GM20431 (cell line): ENCODE measurements around the gene CAB39.

Experiments
- in situ Hi-C: fragments of 300-500 bp; cut with MseI, MboI; formaldehyde crosslinking; loops from one replicate; pipeline ENCODE4 v1.15.0; 2020; ENCODE audit warnings: low sequenced_read_pairs; ENCODE audit not compliant: unreplicated experiment

The CAB39 gene

GRCh38 chr2:230777721-230778120 is 65.1 kb downstream of the CAB39 start:
- in situ Hi-C loops: no loop called here

GRCh38 chr2:230778350-230779063 is 65.9 kb downstream of the CAB39 start:
- in situ Hi-C loops: no loop called here

GRCh38 chr2:230779126-230779525 is 66.5 kb downstream of the CAB39 start:
- in situ Hi-C loops: no loop called here

GRCh38 chr2:230779607-230780006 is 67.0 kb downstream of the CAB39 start:
- in situ Hi-C loops: no loop called here

GRCh38 chr2:230781130-230781797 is 68.6 kb downstream of the CAB39 start:
- in situ Hi-C loops: no loop called here

DNA sequence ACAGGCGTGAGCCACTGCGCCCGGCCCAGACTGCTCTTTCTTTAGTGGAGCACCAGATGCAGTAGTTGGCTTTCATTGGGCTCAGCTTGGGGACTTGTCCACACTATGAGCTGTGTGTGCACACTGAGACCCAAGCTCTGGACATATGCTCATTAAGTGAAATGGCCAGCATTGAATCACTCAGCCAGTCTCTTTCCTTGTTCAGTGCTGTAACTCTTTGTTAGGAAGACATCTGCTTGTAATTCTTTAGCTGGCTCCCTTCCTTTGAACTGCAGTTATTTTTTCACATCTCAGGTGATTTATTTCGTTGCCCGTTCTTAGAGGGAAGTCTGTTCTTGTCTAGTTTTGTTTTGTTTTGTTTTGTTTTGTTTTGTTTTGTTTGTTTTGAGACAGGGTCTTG is 70.5 kb downstream of the CAB39 start:
- in situ Hi-C loops: no loop called here

DNA sequence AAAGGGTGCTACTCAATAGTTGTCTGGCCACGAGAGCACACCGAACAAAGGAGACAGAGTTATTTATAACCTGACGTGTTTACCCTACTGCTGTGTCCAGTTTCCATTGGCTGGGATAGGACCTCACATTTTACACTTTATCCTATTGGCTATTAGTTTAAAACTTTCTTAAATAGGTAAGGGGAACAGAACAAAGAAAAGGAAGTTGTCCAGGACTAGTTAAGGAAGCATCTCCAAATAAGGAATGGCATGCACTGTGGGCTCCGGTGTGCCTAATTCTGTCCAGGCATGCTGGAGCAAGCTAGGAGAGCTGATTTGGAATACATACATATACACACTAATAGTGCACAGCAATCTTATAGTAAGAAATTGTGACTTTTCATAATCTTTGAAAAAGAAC is 72.2 kb downstream of the CAB39 start:
- in situ Hi-C loops: no loop called here

GRCh38 chr2:230785346-230785745 is 72.7 kb downstream of the CAB39 start:
- in situ Hi-C loops: no loop called here

- in situ Hi-C loops: no loop called here
These were observed 74.5 kb downstream of the CAB39 start for GRCh38 chr2:230787101-230787500.

DNA sequence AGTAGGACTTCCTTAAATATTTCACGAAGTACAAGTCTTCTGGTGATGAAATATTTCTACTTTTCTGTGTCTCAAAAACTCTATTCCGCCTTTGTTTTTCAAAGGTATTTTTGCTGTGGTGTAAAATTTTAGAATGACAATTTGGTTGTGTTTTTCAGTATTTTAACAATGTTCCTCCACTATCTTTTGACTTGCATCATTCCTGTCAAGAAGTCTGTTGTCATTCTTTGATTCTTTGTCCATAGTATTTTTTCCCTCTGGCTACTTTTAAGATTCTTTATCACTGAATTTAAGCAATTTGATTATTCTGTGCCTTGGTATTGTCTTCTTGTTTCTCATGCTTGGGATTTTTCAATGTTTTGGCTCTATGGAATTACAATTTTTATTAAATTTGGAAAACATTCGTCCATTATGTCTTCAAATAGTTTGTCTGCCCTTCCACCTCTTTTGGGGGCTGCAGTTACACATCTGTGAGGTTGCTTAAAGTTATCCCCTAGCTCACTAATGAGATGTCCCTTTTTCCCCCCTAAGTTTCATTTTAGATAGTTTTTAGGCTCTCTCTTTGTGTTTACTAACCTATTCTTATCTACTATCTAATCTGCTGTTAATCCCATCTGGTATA is 76.0 kb downstream of the CAB39 start:
- in situ Hi-C loops: no loop called here

GRCh38 chr2:230790981-230791380 is 78.3 kb downstream of the CAB39 start:
- in situ Hi-C loops: no loop called here

DNA sequence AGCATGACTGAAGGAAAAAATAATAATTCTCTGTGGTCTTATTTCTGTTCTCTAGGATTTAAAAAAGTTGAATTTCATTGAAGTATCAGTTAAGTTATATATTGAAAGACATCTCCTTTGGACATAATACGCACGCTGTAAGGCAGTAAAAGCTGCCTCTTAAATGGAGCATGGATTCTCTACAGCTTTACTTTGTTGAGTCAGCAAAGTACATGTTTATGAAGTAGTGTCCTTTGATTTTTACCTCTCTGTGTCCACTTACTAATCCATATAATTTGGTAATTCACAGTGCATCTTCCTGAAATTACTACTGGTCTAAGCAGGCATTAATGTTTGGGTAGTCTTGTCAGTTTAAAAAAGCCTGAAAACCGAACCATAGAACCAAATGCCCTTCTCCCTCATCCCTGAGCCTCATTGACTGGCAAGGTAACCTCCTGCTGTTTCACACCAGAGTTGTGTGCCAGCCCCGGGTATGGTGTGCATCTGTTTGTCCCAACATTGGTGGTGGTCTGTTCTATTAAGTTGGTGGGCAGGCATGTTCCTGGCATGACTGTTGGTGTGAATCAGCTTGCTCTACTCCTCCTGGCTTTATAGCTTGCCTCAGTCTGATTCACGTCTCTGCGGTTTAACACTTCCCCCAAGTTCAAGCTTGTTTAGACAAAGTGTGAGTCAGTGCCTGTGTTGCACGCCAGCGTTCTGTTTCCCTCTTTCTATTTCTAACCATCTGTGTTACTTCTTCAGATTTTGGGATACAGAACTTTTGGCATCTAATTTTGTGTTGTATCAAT is 81.1 kb downstream of the CAB39 start:
- in situ Hi-C loops: no loop called here

GRCh38 chr2:230794497-230794896 is 81.9 kb downstream of the CAB39 start:
- in situ Hi-C loops: no loop called here

DNA sequence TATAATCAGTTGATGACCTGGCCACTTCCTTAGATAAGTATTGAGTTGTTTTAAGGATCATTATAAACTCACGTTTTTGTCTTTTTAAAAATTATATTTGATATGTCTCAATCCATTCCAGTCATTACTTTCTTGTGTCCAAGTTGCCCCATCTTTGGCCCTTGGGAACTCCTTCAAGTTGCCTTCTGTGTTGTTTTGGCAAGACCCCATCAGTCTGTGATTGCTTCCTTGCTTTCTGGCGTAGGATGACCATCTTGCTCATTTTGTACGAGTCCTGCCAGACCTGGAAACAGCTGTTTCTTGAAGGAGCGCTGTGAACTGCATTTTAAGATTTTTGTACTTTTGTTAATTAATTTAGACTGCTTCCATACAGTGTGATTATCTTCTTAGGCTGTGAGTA is 83.2 kb downstream of the CAB39 start:
- in situ Hi-C loops: no loop called here

DNA sequence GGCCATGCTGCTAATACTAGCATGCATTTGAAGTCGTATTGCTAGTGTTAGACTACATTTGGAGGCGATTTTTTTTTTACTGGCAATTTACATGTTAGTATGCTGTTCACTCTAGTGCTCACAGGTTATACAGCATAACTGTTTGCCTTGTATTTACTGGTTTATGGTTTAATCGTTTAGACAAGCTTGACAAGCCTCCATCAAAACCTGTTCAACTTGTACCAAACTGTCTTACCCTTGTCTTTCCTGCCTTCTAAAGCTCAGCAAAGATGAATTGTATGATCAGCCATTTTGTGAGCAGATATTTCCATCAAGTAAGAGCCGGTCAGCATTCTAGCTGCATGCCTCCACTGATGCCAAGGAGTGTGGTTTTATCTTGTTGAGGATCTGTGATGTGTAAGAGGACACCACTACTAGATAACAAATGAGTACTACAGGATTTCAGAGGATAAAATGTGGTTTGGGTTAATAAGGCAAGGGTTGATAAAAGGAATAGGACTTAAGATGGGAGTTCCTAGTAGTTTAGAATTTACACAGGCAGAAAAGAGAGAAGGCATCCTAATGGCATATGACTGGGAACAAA is 83.7 kb downstream of the CAB39 start:
- in situ Hi-C loops: no loop called here

DNA sequence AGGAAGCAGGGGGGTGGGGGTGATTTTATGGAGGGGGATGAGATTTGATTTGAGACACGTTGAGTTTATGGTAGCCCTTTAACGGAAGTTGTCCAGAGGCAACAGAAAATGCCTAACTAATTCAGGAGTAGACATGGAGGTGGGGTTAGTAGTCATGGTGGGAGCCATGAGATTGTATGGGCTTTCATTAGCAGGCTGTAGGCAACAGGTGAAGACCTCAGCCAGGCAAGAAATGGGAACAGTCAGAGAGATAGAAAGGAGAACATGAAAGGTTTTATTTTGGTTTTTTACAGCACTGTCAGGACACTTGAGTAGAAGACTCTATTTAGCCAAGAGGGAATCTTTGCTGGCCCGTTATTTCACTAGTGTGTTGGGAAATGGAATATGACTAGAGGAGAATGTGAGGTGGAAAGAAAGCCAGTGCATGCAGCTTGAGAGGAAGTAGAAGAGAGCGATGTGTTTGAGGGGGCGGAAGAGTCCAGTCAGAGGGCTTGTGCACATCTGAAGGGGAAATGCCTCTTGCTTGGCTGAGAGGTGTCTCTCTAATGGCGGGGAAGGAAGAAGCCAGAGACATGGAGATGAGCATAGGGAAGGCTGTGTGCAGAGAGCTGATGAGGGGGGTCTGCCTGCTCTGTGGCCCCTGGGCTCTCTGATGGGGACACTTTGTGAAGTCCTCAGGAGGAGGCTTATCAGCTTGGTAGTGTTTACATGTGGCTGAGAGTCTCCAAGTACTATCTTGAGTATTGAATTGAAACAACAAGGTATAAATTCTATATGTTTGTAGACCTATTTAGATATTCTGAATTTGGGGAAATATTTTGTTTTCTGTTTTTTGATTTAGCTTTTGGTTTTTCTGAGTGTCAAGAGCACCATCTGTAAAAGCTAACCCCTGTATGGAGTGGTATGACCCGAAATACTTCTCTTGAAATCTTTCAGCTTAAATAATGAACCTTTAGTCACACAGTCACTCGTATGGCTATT is 85.2 kb downstream of the CAB39 start:
- in situ Hi-C loops: no loop called here

GRCh38 chr2:230798769-230799399 is 86.2 kb downstream of the CAB39 start:
- in situ Hi-C loops: no loop called here

- in situ Hi-C loops: no loop called here
These were observed 92.8 kb downstream of the CAB39 start for GRCh38 chr2:230805353-230806017.
